ENCODE data around the gene PER2.

DNA sequence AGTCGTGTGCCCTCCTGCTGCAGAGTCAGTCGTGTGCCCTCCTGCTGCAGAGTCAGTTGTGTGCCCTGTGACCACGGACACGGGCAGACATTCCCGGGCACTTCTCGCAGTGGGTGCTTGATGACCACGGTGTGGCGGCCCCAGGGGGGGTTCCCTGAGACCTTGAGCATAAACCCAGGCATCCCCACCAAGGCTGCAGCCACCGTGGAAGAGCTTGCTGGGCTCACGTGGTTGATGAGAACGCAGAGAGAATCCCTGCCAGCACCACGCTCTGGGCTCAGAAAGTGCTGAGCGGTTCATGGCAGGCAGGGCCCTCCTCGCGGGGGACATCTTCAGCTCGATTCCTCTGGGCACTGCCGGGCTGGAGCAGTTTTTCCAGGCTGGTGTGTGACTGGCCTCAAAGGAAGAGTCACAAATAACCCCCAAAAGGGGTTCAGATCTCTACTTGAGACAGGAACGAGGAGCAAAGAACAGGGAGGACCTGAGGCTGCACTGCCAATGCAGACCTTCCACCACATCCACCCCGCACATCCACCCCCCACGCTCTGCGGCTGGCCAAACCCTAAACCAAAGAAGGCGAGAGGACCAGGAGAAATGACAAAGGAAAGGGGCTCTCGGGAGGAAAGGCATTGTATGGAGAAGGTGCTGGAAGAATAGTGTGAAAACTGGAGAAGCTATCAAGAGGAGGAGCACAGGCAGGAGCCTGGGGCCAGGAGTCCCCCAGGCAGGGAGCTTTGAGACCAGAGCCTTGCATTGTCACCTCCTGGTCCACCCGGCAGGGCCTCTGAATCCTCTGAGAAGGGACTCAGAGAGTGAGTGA is 8.4 kb upstream of the PER2 start:
- TF ChIP-seq EZH2phosphoT487 (IDR thresholded peaks at IDR 0.05; ENCODE audit: insufficient read depth, low read depth): no peak
- no peak for TF ChIP-seq EZH2 (IDR thresholded peaks at IDR 0.05; ENCODE audit: insufficient read depth, poor library complexity, severe bottlenecking)

Measured in GM23248 (cell line).